Fibroblast of skin of abdomen (primary cell): Measurements from ENCODE around the gene POLG.
"Not testable (repeated sequence)": the region's sequence is repeated elsewhere in the genome, so short reads cannot be mapped to it uniquely, and the experiment has no call there.

Experiments used
- DNase-seq: peaks from one replicate; pipeline ENCODE4 v3.0.0-alpha.2; 2013

POLG gene

GRCh38 chr15:89278307-89278706 lies 56.3 kb downstream of the POLG start:
- peak; percentile 5 for DNase-seq

GRCh38 chr15:89277281-89277680 lies 57.3 kb downstream of the POLG start:
- not testable (repeated sequence) for DNase-seq
